ENCODE data around the gene HARS1. TPM values are rescaled to one million over a fixed set of nuclear protein-coding genes. Genes with fewer than 3 reads are reported as not detected.

Gene HARS1
- total and polyA plus RNA-seq, 10 of the 15 experiments (the other 5 are each of a cell fraction or from before 2014, with no cell fraction given), result 12.0 to 93.8 (median 76.9) TPM

- TF ChIP-seq BCL11A (IDR thresholded peaks at IDR 0.05; ENCODE audit: low read depth, low read length), result no peak
- no peak for TF ChIP-seq ZNF217 (IDR thresholded peaks at IDR 0.05)
- peak; percentile 76 for TF ChIP-seq HCFC1 (IDR thresholded peaks at IDR 0.05; ENCODE audit: low read length)
- TF ChIP-seq ZSCAN29 (IDR thresholded peaks at IDR 0.05), result no peak
- peak; percentile 72; the same call in 1 of the 2 replicates for TF ChIP-seq ZBTB40 (IDR thresholded peaks at IDR 0.05; ENCODE audit: borderline replicate concordance)
- TF ChIP-seq CEBPZ (IDR thresholded peaks at IDR 0.05; ENCODE audit: low read depth, low read length), result peak; percentile 11; the same call in 1 of the 2 replicates
- no peak for TF ChIP-seq ATF2 (IDR thresholded peaks at IDR 0.05; ENCODE audit: low read length)
- peak; percentile 68; the same call in 1 of the 2 replicates for TF ChIP-seq SMAD5 (IDR thresholded peaks at IDR 0.05; ENCODE audit: low read depth)
- no peak for TF ChIP-seq TBL1XR1 (IDR thresholded peaks at IDR 0.05; ENCODE audit: low read depth, low read length)
- TF ChIP-seq TCF12 (IDR thresholded peaks at IDR 0.05; ENCODE audit: low read depth, low read length), result no peak
- TF ChIP-seq NBN (IDR thresholded peaks at IDR 0.05), result no peak
- TF ChIP-seq FOXM1 (IDR thresholded peaks at IDR 0.05; ENCODE audit: low read depth, low read length), result no peak
- TF ChIP-seq CREB1 (IDR thresholded peaks at IDR 0.05; ENCODE audit: low read depth), result peak; percentile 82
- TF ChIP-seq ATF3 (IDR thresholded peaks at IDR 0.05; ENCODE audit: borderline replicate concordance, extremely low read depth, low read depth, low read length), result peak; percentile 94; the same call in 1 of the 2 replicates
- peak; percentile 90; the same call in 1 of the 2 replicates for TF ChIP-seq PML (IDR thresholded peaks at IDR 0.05; ENCODE audit: low read length)
- peak; percentile 57; the same call in 1 of the 2 replicates for TF ChIP-seq NFYA (IDR thresholded peaks at IDR 0.05; ENCODE audit: borderline replicate concordance, low read depth, low read length)
- peak; percentile 91 for TF ChIP-seq POLR2AphosphoS5 (IDR thresholded peaks at IDR 0.05; ENCODE audit: low read length)
- TF ChIP-seq CBX5 (IDR thresholded peaks at IDR 0.05; ENCODE audit: low read depth), result no peak
- peak; percentile 50 for TF ChIP-seq RUNX3 (IDR thresholded peaks at IDR 0.05; ENCODE audit: low read length)
- TF ChIP-seq IKZF1 (conservative IDR thresholded peaks at IDR 0.05), result peak; percentile 92
- TF ChIP-seq HDAC6 (IDR thresholded peaks at IDR 0.05; ENCODE audit: unreplicated experiment), result no peak
- no peak for TF ChIP-seq ZNF274 (IDR thresholded peaks at IDR 0.05; ENCODE audit: insufficient read depth, insufficient read length)
These were observed 9.3 kb upstream of the HARS1 start, which contains the start of gene ZMAT2 (continued) for GRCh38 chr5:140700177-140701144.

Data from GM12878 (cell line).